ENCODE measurements around the gene C8G.
A peak's percentile ranks its signal among the peaks of the same experiment; 100 is the strongest.

Gene C8G

GRCh38 chr9:136968333-136969127 lies 23.5 kb downstream of the C8G start:
- DNase-seq (ENCODE audit: low spot score): no peak

DNA sequence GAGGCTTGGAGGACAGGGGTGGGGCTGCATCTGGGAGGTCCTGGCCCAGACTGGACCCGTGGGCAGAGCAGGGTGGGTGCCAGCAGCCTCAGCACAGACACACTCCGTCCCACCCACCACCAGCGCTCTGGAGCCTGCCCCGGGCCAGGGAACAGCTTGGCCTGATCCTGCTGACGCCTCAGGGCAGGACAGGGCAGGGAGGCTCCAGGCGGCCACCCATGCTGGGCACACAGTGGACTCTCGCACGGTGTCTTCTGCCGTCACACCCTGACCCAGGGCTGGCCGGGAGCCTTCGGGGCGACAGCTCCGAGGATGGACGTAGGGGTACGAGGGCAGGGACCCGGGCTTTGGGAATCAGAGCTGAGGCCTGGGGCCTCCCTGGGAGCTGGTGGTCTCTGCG lies 24.1 kb downstream of the C8G start:
- DNase-seq (ENCODE audit: low spot score): no peak

- DNase-seq (ENCODE audit: low spot score): no peak
Measured at GRCh38 chr9:136969774-136970173, 24.7 kb downstream of the C8G start.

- no peak for DNase-seq (ENCODE audit: low spot score)
Measured at GRCh38 chr9:136970361-136970760, 25.3 kb downstream of the C8G start.

DNA sequence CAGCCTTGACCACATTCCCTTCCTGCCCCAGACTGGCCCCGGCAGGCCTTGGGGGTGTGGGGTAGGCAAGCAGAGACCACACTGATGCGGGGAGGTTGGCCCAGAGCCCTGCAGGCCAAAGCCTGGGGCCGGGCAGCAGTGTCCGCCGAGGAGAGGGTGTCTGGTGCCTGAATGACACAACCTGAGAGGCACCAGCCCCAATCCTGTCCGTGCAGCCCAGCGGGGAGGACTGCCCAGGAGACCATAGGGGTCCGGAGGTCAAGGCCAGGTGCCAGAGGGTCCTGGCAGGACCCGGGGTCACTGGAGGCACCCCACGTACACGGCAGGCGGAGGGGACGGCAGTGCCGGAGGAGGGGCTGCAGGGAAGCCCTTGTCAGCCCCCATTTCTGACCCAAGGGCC lies 26.7 kb downstream of the C8G start:
- DNase-seq (ENCODE audit: low spot score): no peak

DNA sequence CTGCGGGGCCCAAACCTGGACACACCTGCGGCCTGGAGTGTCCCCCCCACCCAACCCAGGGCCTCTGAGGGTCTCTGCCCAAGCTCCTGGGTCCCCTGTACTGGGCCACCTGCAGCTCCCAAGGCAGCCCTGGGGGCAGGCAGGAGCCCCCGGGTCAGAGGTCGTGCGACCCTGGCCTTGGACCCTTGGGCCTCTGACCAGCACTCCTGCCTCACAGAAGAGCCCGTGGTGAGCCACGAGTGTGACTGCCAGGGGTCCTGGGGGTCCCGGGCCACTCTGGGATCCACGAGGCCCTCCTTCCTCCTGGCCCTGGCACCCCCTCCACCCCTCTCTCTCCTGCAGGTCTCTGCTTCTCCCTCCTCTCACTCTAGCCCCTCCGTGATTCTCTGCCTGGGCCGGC lies 27.3 kb downstream of the C8G start:
- DNase-seq (ENCODE audit: low spot score): no peak

DNA sequence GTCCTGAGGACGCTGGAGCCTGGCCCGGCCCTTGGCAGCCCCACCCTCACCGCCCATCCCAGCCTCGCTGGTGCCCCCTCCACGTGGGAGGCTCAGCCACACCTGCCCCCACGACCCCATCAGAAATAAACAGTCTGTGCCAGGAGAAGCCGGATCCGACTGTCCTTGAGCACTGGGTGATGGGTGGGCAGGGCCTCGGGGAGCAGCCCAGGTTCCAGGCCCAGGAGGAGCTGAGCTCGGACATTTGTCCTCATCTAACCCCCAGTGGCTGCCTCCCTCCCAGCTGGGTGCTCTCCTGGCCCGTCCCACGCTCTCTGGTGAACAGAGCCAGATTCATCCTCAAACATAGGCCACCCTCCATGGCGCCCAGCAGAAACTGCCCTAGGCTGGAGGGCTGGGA lies 27.7 kb downstream of the C8G start:
- no peak for DNase-seq (ENCODE audit: low spot score)

GRCh38 chr9:136973618-136974617 lies 28.9 kb downstream of the C8G start:
- DNase-seq (ENCODE audit: low spot score): no peak

DNA sequence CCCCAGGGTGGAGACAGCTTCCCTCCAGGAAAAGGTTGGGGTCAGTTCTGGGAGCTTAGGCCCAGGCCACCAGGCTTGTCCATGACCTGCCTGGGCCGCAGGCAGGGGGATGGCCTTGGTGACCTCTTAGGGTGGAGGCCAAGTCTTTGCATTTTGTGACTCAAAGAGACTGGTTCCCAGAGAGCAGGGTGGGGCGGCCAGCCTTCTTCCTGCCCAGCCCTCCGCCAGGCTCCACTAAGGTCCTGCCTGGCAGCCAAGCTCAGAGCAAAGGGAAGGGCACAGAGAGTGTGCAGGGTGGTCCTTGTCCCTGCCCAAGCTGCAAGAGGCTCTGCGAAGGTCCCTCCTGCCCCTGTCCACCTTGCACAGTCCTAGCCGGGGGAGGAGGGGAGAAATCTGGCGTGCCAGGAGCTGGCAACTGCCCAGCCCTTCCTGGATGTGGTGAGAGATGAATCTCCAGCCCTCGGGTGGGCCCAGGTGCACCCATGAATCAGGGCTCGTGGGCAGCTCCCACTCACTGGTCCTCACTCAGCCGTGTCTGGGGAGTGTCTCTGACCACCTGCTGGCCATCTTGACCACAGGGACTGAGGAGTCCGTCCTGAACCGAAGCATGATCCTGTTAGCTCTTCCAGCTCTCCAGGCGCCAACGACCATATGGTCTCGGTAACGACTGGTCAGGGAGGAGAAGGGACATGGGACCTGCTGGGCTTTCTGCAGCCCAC lies 29.9 kb downstream of the C8G start:
- DNase-seq (ENCODE audit: low spot score): no peak

- DNase-seq (ENCODE audit: low spot score): no peak
Measured at GRCh38 chr9:136975644-136976043, 30.6 kb downstream of the C8G start.

GRCh38 chr9:136977223-136977622 lies 32.2 kb downstream of the C8G start, which contains the start of gene PTGDS:
PTGDS (plus strand) TSS chr9:136977504; CDS start chr9:136977579, 75 bp downstream.
- no peak for DNase-seq (ENCODE audit: low spot score)

- no peak for DNase-seq (ENCODE audit: low spot score)
Measured at GRCh38 chr9:136977649-136978072, 32.6 kb downstream of the C8G start.

DNA sequence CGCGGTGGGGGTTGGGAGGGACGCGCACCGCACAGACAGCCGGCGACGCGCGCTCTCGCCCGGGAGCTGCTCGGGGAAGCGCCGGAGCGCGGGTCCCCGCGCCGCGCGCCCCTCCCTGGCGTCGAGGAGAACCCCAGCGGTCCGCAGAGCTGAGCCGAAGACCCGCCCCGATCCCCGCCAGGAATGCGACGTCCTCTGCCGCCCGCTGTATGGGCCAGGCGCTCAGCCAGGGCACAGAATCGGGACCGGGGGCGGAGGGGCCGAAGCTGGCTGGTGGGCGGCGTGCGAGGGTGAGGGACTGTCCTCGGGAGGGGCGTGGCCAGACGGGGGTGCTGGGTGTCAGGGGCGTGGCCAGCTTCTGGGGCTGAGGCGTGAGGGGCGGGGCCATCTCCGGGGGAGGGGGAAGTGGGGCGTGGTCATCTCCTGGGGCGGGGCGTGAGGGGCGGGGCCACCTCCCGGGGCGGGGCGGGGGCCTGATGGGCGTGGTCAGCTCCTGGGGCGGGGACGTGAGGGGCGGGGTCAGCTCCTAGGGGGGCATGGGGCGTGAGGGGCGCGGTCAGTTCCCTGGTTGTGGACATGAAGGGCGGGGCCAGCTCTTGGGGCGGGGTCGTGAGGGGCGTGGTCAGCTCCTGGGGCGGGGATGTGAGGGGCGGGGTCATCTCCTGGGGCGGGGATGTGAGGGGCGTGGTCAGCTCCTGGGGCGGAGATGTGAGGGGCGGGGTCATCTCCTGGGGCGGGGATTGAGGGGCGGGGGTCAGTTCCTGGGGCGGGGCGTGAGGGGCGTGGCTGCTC lies 33.2 kb downstream of the C8G start:
- peak; percentile 96 for DNase-seq (ENCODE audit: low spot score)

DNA sequence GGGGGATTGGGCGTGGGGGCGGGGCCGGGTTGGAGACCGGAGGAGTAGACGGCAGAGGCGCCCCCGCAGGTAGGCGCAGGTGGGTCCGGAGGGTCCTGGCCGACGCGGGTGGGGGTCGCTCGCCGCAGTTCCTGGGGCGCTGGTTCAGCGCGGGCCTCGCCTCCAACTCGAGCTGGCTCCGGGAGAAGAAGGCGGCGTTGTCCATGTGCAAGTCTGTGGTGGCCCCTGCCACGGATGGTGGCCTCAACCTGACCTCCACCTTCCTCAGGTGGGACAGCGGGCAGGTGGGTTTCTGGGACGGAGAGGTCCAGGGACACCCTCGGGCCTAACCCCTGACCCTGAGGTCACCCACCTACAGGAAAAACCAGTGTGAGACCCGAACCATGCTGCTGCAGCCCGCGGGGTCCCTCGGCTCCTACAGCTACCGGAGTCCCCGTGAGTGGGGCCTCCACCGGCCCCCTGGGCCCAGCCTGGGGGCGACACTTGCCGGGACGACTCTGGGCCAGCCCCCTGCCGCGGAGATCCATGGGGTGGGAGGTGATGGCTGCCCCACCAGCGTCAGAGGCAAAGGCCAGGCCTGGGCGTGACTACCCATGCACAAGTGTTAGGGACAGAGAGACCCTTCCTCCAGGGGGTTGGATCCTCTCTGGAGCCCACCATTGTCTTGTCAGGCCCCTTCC lies 34.0 kb downstream of the C8G start:
- DNase-seq (ENCODE audit: low spot score): no peak

- no peak for DNase-seq (ENCODE audit: low spot score)
Measured at GRCh38 chr9:136979769-136980587, 34.9 kb downstream of the C8G start.

DNA sequence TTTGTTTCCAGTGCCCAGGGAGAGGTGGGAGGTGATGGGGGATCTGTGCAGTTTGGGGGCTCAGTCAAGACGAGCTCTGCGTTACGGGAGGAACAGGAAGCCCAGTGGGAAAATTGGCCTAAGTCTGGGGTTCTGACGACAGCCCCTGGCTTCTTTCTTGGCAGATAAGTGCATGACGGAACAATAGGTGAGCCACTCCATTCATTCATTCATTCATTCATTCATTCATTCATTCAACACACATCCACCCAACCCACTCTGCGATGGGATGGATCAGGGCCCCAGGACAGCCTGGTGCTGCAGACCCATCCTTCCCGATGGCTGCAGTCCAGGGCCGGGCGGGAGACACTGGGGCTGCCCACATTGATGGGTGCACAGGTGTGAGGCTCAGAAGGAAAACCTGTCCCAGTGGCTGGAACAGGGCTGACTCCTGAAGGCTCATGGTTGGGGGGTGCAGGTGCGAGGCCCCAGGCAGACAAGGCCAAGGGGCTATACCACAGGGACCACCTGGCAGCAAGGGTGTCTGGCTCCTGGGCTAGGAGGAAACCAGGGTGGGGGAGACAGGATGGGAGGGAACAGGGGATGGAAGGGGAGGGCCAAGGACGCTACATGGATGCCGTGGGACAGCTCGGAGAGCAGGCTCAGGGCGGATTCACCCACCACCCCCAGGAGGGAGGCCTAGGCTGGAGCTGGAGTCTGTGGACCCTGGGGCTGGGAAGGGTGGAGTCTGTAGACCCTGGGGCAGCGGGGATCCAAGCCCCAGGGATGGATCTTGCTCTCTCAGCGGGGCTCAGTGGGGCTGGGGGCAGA lies 35.8 kb downstream of the C8G start:
- DNase-seq (ENCODE audit: low spot score): no peak

DNA sequence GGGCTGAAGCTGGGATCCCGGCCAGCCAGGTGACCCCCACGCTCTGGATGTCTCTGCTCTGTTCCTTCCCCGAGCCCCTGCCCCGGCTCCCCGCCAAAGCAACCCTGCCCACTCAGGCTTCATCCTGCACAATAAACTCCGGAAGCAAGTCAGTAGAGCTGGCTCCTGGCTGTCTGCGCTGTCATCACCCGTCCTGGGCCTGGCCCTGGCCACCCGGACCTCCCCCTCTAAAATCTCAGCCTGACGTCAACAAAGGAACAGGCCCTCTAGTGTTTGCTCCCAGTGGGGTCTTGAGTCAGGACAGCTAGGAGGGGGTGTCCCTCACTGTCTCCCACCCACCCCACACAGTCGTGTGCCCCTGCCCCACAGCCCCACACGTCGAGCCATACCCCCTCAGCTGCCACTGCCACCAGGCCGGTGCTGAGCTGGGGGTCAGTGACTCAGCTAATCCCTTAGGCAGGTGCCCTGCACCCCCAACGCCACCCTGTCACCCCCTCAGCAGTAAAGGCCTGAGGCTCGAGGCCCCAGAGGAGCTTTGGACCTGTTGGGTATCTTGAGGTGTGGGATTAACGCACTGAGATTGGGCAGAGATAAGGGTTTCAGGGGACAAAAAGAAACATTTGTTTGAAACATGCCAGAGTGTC lies 36.7 kb downstream of the C8G start:
- DNase-seq (ENCODE audit: low spot score): no peak

DNA sequence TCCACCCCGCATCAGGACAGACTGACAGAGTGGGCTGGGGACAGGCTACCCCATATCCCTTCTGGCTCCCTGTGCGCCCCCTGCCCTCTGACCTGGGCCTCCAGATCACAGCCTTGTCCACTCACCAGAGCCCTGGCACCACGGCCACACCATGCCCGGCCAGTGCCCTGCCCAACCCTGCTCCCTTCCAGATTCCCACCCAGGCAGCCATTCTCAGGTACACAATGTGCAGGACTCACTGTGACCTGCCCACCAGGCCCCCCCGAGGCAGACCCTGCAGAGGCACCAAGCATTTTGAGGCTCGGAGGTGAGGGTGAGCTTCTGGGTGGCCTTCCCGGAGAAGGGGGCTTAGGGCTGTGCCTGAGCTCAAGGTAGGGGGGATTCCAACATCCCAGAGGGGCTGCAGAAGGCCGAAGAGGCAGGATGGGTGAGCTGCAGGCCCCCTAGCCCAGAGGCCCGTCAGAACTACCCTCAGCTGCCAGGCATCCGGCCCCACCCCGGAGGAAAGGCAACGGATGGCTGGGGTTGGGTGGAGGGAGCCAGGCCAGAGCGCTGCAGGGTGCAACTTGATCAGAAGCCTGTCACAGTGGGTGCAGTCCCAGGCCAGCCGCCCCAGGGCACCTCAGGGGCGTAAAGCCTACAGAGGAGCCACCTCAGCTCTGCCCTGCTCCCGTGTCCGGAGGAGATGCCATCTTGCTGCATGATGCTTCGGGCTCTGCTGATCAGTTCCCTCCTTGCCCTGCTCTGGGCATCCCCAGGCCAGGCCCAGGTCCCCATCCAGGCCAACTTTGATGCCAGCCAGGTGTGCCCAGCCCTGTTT lies 37.4 kb downstream of the C8G start, which contains the start of gene LCNL1:
Gene LCNL1, plus strand, starts transcription at position 762 of the 820 bp plus-strand sequence. CDS start 594 bp downstream, outside the sequence.
- DNase-seq (ENCODE audit: low spot score): no peak
